Measurements from ENCODE around the gene PIGZ. TPM values are rescaled to one million over a fixed set of nuclear protein-coding genes. Genes with fewer than 3 reads are reported as not detected.

The PIGZ gene
- total and polyA plus RNA-seq, 2 donors, result 2.0 to 3.4 TPM

DNA sequence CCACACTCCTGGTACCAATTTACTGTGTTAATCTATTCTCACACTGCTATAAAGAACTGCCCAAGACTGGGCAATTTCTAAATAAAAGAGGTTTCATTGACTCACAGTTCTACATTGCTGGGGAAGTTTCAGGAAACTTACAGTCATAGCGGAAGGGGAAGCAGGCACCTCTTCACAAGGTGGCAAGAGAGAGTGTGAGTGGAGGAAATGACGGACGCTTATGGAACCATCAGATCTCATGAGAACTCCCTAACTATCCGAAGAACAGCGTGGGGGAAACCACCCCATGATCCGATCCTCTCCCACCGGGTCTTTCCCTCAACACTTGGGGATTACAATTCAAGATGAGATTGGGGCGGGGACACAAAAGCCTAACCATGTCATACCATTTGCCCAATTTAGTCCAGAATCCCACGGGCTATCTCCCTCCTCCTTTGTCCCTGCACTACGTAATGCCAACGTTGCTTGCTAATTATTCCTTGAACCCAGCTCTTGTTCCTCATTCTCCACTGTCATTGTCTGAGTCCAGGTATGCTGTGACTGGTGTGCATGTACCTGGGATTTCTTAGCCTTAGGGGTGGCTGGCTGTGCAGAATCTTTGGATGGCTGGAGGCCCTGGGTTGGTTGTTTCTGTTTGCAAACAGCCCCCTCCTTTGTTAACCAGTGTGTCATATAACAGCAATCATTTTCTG lies 3.4 kb downstream of the PIGZ start:
- WGBS, result 95% methylated on average over 11 of the region's 11 CpGs

DNA sequence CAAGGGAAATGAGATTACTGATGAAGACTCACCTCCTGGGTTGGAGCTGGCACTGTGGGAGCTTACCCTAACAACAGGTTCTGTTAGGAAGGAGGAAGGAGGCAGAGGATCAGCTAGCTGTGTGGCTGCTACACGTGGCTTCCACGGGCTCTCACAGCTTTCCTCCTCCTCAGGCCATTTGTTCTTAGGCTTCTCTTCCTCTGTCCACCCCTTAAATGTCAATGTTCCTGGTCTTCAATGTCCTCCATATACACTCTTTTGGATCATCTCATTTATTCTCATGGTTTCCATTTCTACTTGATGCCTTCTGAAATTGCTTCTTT lies 5.0 kb downstream of the PIGZ start:
- Histone ChIP-seq H3K36me3 (ENCODE audit: control insufficient read depth in 2 of 2, insufficient read depth in 2 of 2, low read length in 1 of 2) (peaks cover 0 to 4% of the 10 kb centered on the region in 2 donors), H3K4me3 (ENCODE audit: low read length in 2 of 2) (no peak overlapping the region), H3K27me3 (ENCODE audit: control insufficient read depth in 2 of 2, insufficient read depth in 1 of 2, low read length in 1 of 2) (peaks cover 0 to 34% of the 10 kb centered on the region in 2 donors), H3K27ac (ENCODE audit: low read depth in 1 of 2, low read length in 1 of 2) (peak overlapping the region in 1 of 2 donors; percentile 30), H3K9me3 (ENCODE audit: control insufficient read depth in 2 of 2, insufficient read depth in 1 of 2, low read length in 1 of 2) (no peaks in the 10 kb centered on the region), H3K4me1 (ENCODE audit: control insufficient read depth in 2 of 2, insufficient read depth in 2 of 2, low read length in 2 of 2) (peaks cover 18 to 43% of the 10 kb centered on the region in 2 donors)
- DNase-seq (ENCODE audit: low read depth in 6 of 9, low spot score in 9 of 9), result no peak
- 60% methylated on average over 2 of the region's 2 CpGs for WGBS

More for the DNA sequence above, 3.4 kb downstream of the PIGZ start:
- peaks cover 0 to 4% of the 10 kb centered on the region in 2 donors for H3K36me3 ChIP-seq (ENCODE audit: control insufficient read depth in 2 of 2, insufficient read depth in 2 of 2, low read length in 1 of 2)
- H3K27ac ChIP-seq (ENCODE audit: low read depth in 1 of 2, low read length in 1 of 2), result no peak overlapping the region
- H3K9me3 ChIP-seq (ENCODE audit: control insufficient read depth in 2 of 2, insufficient read depth in 1 of 2, low read length in 1 of 2), result peaks cover 0 to 4% of the 10 kb centered on the region in 2 donors
- peaks cover 0 to 42% of the 10 kb centered on the region in 2 donors for H3K27me3 ChIP-seq (ENCODE audit: control insufficient read depth in 2 of 2, insufficient read depth in 1 of 2, low read length in 1 of 2)
- no peak for DNase-seq (ENCODE audit: low read depth in 6 of 9, low spot score in 9 of 9)
- H3K4me1 ChIP-seq (ENCODE audit: control insufficient read depth in 2 of 2, insufficient read depth in 2 of 2, low read length in 2 of 2), result peaks cover 18 to 47% of the 10 kb centered on the region in 2 donors
- no peak overlapping the region for H3K4me3 ChIP-seq (ENCODE audit: low read length in 2 of 2)

DNA sequence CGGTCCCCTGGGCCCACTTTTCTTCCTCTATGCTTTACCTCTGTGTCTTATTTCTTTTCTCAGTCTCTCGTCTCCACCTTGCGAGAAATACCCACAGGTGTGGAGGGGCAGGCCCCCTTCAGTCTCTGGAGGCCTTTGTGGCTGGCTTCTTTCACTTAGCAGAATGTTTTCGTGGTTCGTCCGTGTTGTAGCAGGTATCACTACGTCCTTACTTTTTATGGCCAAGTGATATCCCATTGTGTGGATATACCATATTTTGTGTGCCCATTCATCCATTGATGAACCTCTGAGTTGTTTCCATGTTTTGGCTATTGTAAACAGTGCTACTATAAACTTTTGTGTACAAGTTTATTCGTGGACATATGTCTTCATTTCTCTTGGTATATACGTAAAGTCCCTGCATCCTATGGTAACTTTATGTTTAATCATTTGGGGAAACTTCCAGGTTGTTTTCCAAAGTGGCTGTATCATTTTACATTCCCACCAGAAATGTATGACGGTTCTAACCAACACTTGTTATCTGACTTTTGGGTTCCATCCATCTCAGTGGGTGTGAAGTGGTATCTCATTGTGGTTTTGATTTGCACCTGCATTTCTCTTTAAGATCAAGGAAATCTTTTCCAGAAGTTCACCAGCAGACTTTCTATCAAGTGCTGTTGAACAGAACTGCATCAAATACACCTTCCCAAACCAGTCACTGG lies 5.6 kb downstream of the PIGZ start:
- WGBS, result 32% methylated on average over 10 of the region's 10 CpGs
- peak in 3 of 9 donors; percentile 38 to 78 (median 42) for DNase-seq (ENCODE audit: low read depth in 6 of 9, low spot score in 9 of 9)
- Histone ChIP-seq H3K36me3 (ENCODE audit: control insufficient read depth in 2 of 2, insufficient read depth in 2 of 2, low read length in 1 of 2) (peaks cover 0 to 4% of the 10 kb centered on the region in 2 donors), H3K9me3 (ENCODE audit: control insufficient read depth in 2 of 2, insufficient read depth in 1 of 2, low read length in 1 of 2) (no peaks in the 10 kb centered on the region), H3K4me3 (ENCODE audit: low read length in 2 of 2) (no peak overlapping the region), H3K27ac (ENCODE audit: low read depth in 1 of 2, low read length in 1 of 2) (peak overlapping the region in 1 of 2 donors; percentile 30), H3K27me3 (ENCODE audit: control insufficient read depth in 2 of 2, insufficient read depth in 1 of 2, low read length in 1 of 2) (peaks cover 0 to 30% of the 10 kb centered on the region in 2 donors), H3K4me1 (ENCODE audit: control insufficient read depth in 2 of 2, insufficient read depth in 2 of 2, low read length in 2 of 2) (peaks cover 16 to 39% of the 10 kb centered on the region in 2 donors)

DNA sequence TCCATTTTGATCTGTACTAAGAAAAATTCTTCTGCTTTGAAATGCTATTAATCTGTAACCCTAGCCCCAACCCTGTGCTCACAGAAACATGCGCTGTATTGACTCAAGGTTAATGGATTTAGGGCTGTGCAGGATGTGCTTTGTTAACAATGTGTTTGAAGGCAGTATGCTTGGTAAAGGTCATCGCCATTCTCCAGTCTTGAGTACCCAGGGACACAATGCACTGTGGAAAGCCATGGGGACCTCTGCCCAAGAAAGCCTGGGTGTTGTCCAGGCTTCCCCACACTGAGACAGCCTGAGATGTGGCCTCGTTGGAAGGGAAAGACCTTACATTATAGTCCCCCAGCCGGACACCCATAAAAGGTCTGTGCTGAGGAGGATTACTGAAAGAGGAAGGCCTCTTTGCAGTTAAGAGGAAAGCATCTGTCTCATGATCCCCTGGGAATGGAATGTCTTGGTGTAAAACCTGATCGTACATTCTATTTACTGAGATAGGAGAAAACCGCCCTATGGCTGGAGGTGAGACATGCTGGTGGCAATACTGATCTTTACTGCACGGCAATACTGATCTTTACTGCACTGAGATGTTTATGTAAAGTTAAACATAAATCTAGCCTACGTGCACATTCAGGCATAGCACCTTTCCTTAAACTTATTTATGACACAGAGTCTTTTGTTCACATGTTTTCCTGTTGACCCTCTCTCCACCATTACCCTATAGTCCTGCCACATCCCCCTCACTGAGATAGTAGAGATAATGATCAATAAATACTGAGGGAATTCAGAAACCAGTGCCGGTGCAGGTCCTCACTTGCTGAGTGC lies 6.3 kb downstream of the PIGZ start:
- peak overlapping the region in 1 of 2 donors; percentile 4 for H3K27ac ChIP-seq (ENCODE audit: low read depth in 1 of 2, low read length in 1 of 2)
- no peak overlapping the region for H3K4me3 ChIP-seq (ENCODE audit: low read length in 2 of 2)
- no peak for DNase-seq (ENCODE audit: low read depth in 6 of 9, low spot score in 9 of 9)
- WGBS, result 87% methylated on average over 9 of the region's 9 CpGs
- H3K27me3 ChIP-seq (ENCODE audit: control insufficient read depth in 2 of 2, insufficient read depth in 1 of 2, low read length in 1 of 2), result peaks cover 0 to 22% of the 10 kb centered on the region in 2 donors
- H3K36me3 ChIP-seq (ENCODE audit: control insufficient read depth in 2 of 2, insufficient read depth in 2 of 2, low read length in 1 of 2), result peaks cover 0 to 4% of the 10 kb centered on the region in 2 donors
- H3K4me1 ChIP-seq (ENCODE audit: control insufficient read depth in 2 of 2, insufficient read depth in 2 of 2, low read length in 2 of 2), result peaks cover 16 to 32% of the 10 kb centered on the region in 2 donors
- H3K9me3 ChIP-seq (ENCODE audit: control insufficient read depth in 2 of 2, insufficient read depth in 1 of 2, low read length in 1 of 2), result no peaks in the 10 kb centered on the region

DNA sequence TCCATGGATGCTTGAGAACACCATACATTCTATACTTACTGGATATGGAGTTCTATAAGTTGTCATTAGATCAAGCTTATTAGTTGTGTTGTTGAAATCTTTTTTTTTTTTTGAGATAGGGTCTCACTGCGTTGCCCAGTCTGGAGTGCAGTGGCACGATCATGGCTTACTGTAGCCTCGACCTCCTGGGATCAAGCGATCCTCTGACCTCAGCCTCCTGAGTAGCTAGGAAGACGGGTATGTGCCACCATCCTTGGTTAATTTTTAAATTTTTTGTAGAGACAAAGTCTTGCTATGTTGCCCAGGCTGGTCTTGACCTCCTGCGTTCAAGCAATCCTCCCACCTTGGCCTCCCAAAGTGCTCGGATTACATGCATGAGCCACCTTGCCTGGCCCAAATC lies 13.8 kb downstream of the PIGZ start:
- Histone ChIP-seq H3K4me3 (ENCODE audit: low read length in 2 of 2) (no peak overlapping the region), H3K36me3 (ENCODE audit: control insufficient read depth in 2 of 2, insufficient read depth in 2 of 2, low read length in 1 of 2) (no peaks in the 10 kb centered on the region), H3K9me3 (ENCODE audit: control insufficient read depth in 2 of 2, insufficient read depth in 1 of 2, low read length in 1 of 2) (no peaks in the 10 kb centered on the region), H3K4me1 (ENCODE audit: control insufficient read depth in 2 of 2, insufficient read depth in 2 of 2, low read length in 2 of 2) (no peaks in the 10 kb centered on the region), H3K27me3 (ENCODE audit: control insufficient read depth in 2 of 2, insufficient read depth in 1 of 2, low read length in 1 of 2) (no peaks in the 10 kb centered on the region), H3K27ac (ENCODE audit: low read depth in 1 of 2, low read length in 1 of 2) (no peak overlapping the region)
- DNase-seq (ENCODE audit: low read depth in 6 of 9, low spot score in 9 of 9), result no peak
- WGBS, result 95% methylated on average over 7 of the region's 7 CpGs

DNA sequence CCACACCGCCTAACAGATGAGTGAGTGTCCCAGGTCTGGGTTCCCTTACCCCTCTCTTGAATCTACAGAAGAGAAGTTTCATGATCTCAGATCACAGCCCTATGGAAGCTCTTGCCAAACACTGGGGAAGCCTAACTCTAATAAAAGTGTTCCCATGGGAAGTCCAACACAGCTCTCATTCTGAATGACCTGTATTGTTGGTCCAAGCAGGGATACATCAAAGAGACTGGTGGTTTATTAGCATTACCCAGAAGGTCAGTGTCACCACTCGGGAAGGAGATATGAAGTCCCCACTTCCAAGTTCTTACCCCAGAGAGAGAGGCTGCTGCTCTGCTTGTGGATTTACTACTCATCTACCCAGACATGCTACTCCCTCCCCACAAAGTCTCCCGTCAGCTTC lies 17.3 kb downstream of the PIGZ start:
- no peaks in the 10 kb centered on the region for H3K27me3 ChIP-seq (ENCODE audit: control insufficient read depth in 2 of 2, insufficient read depth in 1 of 2, low read length in 1 of 2)
- H3K4me3 ChIP-seq (ENCODE audit: low read length in 2 of 2), result no peak overlapping the region
- H3K4me1 ChIP-seq (ENCODE audit: control insufficient read depth in 2 of 2, insufficient read depth in 2 of 2, low read length in 2 of 2), result no peaks in the 10 kb centered on the region
- no peaks in the 10 kb centered on the region for H3K9me3 ChIP-seq (ENCODE audit: control insufficient read depth in 2 of 2, insufficient read depth in 1 of 2, low read length in 1 of 2)
- H3K36me3 ChIP-seq (ENCODE audit: control insufficient read depth in 2 of 2, insufficient read depth in 2 of 2, low read length in 1 of 2), result peaks cover 5 to 10% of the 10 kb centered on the region in 2 donors
- H3K27ac ChIP-seq (ENCODE audit: low read depth in 1 of 2, low read length in 1 of 2), result no peak overlapping the region
- no peak for DNase-seq (ENCODE audit: low read depth in 6 of 9, low spot score in 9 of 9)
- 98% methylated on average over 3 of the region's 3 CpGs for WGBS

DNA sequence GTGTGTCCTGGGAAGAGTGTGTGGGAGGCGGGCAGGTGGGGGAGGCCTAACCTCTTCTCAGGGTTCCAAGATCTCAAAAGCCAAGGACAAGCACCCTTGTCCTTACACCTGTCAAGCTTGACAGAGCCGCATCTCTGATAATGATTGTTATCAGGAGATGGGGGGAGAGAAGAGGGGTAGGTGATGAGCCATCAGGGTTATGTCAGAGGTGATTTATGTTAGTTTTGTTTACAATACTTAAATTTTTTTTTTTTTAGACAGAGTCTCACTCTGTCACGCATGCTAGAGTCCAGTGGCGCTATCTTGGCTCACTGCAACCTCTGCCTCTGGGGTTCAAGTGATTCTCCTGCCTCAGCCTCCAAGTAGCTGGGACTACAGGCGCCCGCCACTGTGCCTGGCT lies 18.9 kb downstream of the PIGZ start:
- Histone ChIP-seq H3K36me3 (ENCODE audit: control insufficient read depth in 2 of 2, insufficient read depth in 2 of 2, low read length in 1 of 2) (peaks cover 10 to 14% of the 10 kb centered on the region in 2 donors), H3K4me1 (ENCODE audit: control insufficient read depth in 2 of 2, insufficient read depth in 2 of 2, low read length in 2 of 2) (no peaks in the 10 kb centered on the region), H3K4me3 (ENCODE audit: low read length in 2 of 2) (no peak overlapping the region), H3K27ac (ENCODE audit: low read depth in 1 of 2, low read length in 1 of 2) (no peak overlapping the region), H3K27me3 (ENCODE audit: control insufficient read depth in 2 of 2, insufficient read depth in 1 of 2, low read length in 1 of 2) (no peaks in the 10 kb centered on the region), H3K9me3 (ENCODE audit: control insufficient read depth in 2 of 2, insufficient read depth in 1 of 2, low read length in 1 of 2) (no peaks in the 10 kb centered on the region)
- 98% methylated on average over 6 of the region's 6 CpGs for WGBS
- no peak for DNase-seq (ENCODE audit: low read depth in 6 of 9, low spot score in 9 of 9)

DNA sequence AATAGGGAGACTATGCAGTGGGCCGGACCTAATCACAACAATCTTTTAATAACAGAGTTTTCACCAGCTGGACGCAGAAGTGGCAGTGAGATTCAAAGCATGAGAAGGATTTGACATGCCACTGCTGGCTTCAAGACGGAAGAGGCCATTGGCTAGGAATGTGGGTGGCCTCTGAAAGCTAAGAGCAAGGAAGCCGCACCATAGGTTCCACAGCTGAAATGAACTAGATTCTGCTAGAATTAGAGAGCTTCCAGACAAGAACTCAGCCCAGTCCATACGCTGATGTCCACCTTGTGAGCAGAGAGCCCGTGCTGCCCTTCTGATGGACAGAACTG lies 19.4 kb downstream of the PIGZ start:
- H3K27me3 ChIP-seq (ENCODE audit: control insufficient read depth in 2 of 2, insufficient read depth in 1 of 2, low read length in 1 of 2), result no peaks in the 10 kb centered on the region
- H3K27ac ChIP-seq (ENCODE audit: low read depth in 1 of 2, low read length in 1 of 2), result no peak overlapping the region
- no peaks in the 10 kb centered on the region for H3K9me3 ChIP-seq (ENCODE audit: control insufficient read depth in 2 of 2, insufficient read depth in 1 of 2, low read length in 1 of 2)
- DNase-seq (ENCODE audit: low read depth in 6 of 9, low spot score in 9 of 9), result no peak
- H3K36me3 ChIP-seq (ENCODE audit: control insufficient read depth in 2 of 2, insufficient read depth in 2 of 2, low read length in 1 of 2), result peaks cover 10 to 15% of the 10 kb centered on the region in 2 donors
- H3K4me3 ChIP-seq (ENCODE audit: low read length in 2 of 2), result no peak overlapping the region
- H3K4me1 ChIP-seq (ENCODE audit: control insufficient read depth in 2 of 2, insufficient read depth in 2 of 2, low read length in 2 of 2), result no peaks in the 10 kb centered on the region
- 95% methylated on average over 6 of the region's 6 CpGs for WGBS
